ENCODE data around the gene KLF6. TPM values are rescaled to one million over a fixed set of nuclear protein-coding genes. Genes with fewer than 3 reads are reported as not detected.

Gene KLF6
- total and polyA plus RNA-seq, 2 donors (not counting 1 experiment from before 2014, with no cell fraction given): 96.1 to 105 TPM

DNA sequence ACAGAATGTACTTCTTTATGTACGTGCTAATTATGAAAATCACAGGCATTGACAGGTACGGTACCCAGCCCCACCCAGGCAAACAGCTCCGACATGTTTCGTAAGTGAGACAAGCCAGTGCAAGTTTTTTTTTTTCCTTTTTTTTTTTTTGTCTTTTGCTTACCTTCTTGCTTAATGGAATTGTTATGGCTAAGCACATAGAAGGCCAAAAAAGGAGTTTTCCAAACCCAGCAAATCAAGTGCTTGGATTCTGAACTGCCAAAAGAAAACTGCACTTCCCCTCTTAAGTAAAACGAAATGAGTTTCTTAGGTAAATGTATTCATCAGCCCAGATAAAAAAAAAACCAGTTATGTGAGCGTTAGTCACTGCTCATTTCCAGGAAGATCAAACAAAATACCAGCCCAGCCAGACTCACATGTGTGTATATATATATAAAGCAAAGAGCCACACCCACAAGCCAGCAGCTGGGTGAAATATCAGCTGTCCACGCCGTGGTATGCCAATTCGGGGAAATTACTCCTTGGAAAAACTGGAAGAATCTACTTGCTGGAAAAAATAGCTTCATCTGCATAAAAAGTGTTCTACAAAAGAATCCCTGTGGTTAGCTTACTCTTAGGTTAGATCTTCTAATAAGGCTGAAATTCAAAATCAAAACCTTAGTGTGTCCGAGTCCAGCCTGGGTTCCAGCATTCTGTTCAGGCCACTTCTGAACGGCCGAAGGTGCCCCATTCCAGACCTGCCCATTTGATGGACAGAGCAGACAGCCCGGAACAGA is 8.0 kb downstream of the KLF6 start:
- peaks cover 5% of the 10 kb centered on the region for H4K20me1 ChIP-seq (ENCODE audit: control insufficient read depth, extremely low read depth, insufficient read depth, low read length)
- DNase-seq (ENCODE audit: low read depth in 2 of 2): peak; percentile 95 to 98
- H3K9ac ChIP-seq (ENCODE audit: insufficient read depth, low read length): no peak overlapping the region
- H3K4me1 ChIP-seq (ENCODE audit: control insufficient read depth, extremely low read depth, insufficient read depth, low read length): peaks cover 23% of the 10 kb centered on the region
- peaks cover 32% of the 10 kb centered on the region for H3K36me3 ChIP-seq (ENCODE audit: control insufficient read depth, insufficient read depth, low read length)
- no peak for TF ChIP-seq EZH2 (IDR thresholded peaks at IDR 0.05; ENCODE audit: low read length, missing control alignments)
- TF ChIP-seq, protein P1, sequence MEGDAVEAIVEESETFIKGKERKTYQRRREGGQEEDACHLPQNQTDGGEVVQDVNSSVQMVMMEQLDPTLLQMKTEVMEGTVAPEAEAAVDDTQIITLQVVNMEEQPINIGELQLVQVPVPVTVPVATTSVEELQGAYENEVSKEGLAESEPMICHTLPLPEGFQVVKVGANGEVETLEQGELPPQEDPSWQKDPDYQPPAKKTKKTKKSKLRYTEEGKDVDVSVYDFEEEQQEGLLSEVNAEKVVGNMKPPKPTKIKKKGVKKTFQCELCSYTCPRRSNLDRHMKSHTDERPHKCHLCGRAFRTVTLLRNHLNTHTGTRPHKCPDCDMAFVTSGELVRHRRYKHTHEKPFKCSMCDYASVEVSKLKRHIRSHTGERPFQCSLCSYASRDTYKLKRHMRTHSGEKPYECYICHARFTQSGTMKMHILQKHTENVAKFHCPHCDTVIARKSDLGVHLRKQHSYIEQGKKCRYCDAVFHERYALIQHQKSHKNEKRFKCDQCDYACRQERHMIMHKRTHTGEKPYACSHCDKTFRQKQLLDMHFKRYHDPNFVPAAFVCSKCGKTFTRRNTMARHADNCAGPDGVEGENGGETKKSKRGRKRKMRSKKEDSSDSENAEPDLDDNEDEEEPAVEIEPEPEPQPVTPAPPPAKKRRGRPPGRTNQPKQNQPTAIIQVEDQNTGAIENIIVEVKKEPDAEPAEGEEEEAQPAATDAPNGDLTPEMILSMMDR (conservative IDR thresholded peaks at IDR 0.05 in 1 of 2, IDR thresholded peaks at IDR 0.05 in 1 of 2; ENCODE audit: low read depth in 1 of 2, low read length in 2 of 2): no peak
- peak overlapping the region; percentile 42 for H3K27ac ChIP-seq (ENCODE audit: insufficient read depth, low read length)
- no peaks in the 10 kb centered on the region for H3K27me3 ChIP-seq (ENCODE audit: control insufficient read depth, insufficient read depth, low read length)
- peak overlapping the region in 1 of 4 experiments; percentile 1 for H3K4me3 ChIP-seq (replicated peaks in 1 of 4; ENCODE audit: control extremely low read depth in 1 of 4, insufficient read depth in 1 of 4, low read depth in 3 of 4, low read length in 4 of 4)
- H2AFZ ChIP-seq (ENCODE audit: low read length): no peak overlapping the region
- H3K4me2 ChIP-seq (ENCODE audit: extremely low read depth, insufficient read depth, low read length): no peak overlapping the region
- H3K9me3 ChIP-seq (ENCODE audit: control insufficient read depth, insufficient read depth, low read depth, low read length): no peaks in the 10 kb centered on the region
- peaks cover 41% of the 10 kb centered on the region for H3K79me2 ChIP-seq (ENCODE audit: control insufficient read depth, insufficient read depth, low read length)

DNA sequence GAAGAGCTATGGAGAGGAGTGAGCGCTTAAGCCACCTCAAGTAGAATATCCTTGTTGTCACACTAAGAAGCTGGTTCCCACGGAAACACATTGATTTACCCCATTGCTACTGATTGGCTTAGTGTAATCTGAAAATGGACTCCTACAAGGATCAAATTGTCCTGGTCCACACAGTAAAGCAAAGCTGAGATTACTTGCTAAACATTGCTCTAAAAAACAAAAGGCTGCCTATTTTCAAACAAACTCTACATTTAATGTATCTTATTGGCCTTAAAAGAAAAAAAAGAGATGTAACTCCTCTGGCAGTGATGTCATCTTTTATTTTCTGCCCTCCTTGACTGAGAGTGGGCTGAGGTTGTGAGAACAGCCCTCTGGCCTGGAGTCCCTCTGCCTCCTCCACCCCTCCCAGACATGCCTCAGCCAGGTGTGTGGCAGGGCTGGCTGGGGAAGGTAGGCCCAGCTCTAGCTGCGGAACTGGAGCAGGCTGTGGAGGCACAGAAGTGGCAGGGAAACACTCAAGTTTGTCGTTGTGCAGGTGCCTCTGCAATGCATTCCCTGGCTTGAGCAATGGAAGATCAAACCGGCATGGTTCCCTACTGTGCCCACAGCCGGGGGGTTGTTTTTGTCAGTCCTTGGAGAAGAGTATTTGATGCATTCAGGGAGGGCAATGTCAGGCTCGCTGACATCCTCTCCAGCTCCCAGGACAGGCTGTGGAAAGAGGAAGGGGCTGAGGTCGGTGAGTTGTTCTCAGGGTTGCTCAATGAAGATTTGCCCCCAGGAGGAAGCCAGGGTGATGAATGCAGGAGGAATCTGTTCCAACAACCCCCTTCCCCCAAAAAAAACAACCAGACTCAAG is 9.1 kb downstream of the KLF6 start:
- Histone ChIP-seq H3K27me3 (ENCODE audit: control insufficient read depth, insufficient read depth, low read length) (no peaks in the 10 kb centered on the region), H3K4me1 (ENCODE audit: control insufficient read depth, extremely low read depth, insufficient read depth, low read length) (peaks cover 23% of the 10 kb centered on the region), H3K4me2 (ENCODE audit: extremely low read depth, insufficient read depth, low read length) (no peak overlapping the region), H3K36me3 (ENCODE audit: control insufficient read depth, insufficient read depth, low read length) (peaks cover 23% of the 10 kb centered on the region), H4K20me1 (ENCODE audit: control insufficient read depth, extremely low read depth, insufficient read depth, low read length) (peaks cover 2% of the 10 kb centered on the region), H3K4me3 (replicated peaks in 1 of 4; ENCODE audit: control extremely low read depth in 1 of 4, insufficient read depth in 1 of 4, low read depth in 3 of 4, low read length in 4 of 4) (no peak overlapping the region), H3K9ac (ENCODE audit: insufficient read depth, low read length) (no peak overlapping the region), H3K9me3 (ENCODE audit: control insufficient read depth, insufficient read depth, low read depth, low read length) (no peaks in the 10 kb centered on the region), H3K27ac (ENCODE audit: insufficient read depth, low read length) (peak overlapping the region; percentile 56), H2AFZ (ENCODE audit: low read length) (no peak overlapping the region), H3K79me2 (ENCODE audit: control insufficient read depth, insufficient read depth, low read length) (peaks cover 30% of the 10 kb centered on the region)
- peak; percentile 73 to 82 for DNase-seq (ENCODE audit: low read depth in 2 of 2)
- TF ChIP-seq, protein P1 (conservative IDR thresholded peaks at IDR 0.05 in 1 of 2, IDR thresholded peaks at IDR 0.05 in 1 of 2; ENCODE audit: low read depth in 1 of 2, low read length in 2 of 2): no peak
- TF ChIP-seq EZH2 (IDR thresholded peaks at IDR 0.05; ENCODE audit: low read length, missing control alignments): no peak

Data from fibroblast of lung (primary cell).